ENCODE results near the gene KDM6B.
A peak's percentile ranks its signal among the peaks of the same experiment; 100 is the strongest.

Gene KDM6B

DNA sequence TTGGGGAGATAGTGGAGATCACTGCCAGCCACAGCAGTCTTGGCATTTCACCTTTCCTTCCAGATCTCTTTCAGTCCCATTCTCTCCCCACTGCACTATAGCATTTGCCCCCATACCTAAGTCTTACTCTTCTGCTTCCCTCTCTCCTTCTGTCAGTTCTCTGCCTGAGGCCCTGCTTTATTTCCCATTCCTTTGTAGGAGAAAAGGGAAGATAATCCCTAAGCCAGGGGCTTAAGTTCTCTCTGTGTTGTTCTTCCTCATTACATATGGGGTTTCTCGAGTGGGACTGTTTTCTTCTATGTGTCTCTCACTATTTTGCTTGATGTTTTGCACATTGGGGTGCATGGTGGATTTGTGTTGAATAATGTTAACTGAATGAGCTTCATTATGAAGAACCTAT, 6.4 kb downstream of the KDM6B start:
- DNase-seq (ENCODE audit: low read depth): no peak

DNA sequence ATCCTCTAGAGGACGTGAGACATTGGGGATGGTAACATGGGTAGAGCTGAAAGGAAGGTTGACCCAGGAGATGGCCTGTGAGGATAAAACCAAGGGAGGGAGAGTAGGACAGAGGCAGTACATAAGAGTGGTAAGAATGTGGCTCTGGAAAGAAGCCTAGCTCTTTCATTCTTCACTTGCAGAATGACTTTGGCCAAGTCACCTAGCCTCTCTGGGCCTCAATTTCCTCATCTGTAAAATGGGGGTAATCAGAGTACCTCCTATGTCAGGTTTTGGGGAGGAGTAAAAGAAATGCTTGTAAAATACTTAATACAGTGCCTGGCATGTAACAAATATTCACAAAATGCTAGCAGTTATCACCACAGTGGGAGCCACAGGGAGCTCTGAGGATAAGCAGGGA, 6.9 kb downstream of the KDM6B start:
- no peak for DNase-seq (ENCODE audit: low read depth)

DNA sequence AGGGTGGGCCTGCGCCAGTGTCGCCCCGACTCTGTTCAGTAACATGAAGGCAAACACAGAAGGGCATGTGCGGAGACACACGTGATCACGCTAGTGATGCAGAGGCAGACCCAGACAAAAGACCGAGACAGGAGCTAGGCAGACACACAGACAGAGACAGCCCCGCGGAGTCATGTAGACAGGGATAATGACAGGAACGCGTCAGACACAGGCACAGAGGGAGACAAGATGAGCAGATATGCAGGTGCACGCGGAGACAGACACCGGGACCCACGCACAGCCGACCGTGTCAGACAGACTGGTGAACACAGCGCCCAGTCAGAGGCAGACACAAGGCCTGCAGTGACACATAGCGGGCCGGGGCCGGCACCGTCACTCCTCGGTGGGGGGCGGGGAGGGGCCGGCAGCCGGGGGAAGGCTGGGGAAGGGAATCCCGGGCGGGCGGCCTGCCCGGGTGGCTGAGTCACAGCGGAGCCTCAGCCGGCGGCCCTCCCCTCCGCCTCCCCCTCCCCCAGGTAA, 7.4 kb downstream of the KDM6B start:
- no peak for DNase-seq (ENCODE audit: low read depth)

DNA sequence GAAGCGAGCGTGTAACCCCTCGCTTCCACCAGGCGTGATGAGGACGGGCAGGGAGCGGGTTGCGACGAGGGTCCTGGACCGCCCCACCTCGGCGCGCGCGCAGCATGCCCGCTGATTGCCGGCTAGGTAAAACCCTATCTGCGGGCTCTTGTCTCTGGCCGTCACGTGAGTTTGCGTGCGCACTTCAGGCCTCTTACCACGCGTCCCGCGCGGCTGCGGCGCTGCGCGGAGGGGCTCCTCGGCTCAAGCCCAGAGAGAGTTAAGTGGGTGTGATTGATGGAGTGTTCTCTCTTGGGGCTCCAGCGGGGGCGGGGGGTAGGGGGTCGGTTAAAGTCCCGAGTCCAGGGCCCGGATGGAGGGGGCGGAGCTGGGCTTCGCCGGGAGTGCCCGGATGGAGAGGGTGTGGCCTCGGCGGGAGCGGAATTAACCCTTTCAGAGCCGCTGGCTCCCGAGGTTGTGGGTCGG, 7.9 kb downstream of the KDM6B start:
- no peak for DNase-seq (ENCODE audit: low read depth)

DNA sequence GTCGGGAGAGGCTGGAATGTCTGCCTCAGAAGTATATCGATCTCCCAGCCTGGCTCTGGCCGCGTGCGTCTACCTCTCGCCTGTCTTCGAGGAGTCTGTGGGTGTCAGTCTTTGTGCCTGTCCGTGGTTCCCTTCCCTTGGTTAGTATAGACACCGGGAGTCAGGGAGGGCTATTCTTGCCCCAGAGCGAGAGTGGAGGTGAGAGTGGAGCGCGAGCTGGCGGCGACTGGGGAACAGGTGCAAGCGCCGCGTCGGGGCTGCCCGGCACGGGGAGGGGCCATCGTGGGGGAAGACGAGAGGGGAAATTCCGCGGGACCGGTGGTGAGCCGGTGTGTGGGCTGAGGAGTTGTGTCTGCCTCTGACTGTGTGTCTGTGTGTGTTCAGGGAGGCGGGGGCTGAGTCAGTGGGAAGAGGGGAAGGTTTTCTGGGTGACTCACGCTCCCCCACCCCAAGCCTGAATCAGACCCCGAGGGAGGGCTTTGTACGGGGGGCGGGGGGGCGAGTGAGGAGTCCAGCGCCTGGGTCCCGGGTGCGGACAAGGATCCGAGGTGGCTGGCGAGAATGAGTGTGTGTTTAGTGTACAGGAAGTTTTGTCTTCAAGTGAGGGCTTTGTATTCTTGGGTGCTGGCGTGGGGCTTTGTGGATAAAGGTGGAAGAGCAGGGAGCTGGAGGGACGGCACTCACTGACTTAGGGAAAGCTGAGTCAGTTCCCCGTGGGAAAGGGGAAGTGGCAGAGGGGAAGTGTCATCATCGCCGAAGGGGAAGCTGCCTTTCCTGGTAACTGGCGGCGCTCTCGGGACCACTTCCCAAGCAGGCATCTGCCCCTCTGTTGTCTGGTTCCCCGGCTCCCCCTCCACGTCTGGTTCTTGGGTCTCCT, 8.6 kb downstream of the KDM6B start:
- DNase-seq (ENCODE audit: low read depth): no peak

DNA sequence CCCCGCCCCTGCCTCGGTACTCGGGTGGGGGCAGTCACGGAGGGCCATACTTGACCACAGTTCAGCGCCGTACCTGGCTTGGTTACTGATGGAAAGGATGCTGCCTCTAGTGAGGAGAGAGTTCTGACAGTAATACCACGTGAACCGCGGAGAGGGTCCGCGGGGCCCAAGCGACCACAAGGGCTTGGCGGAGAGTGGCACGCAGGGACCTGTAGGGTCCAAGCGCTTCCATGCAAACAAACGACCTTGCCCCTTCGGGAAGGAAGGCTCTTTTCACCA, 9.2 kb downstream of the KDM6B start:
- no peak for DNase-seq (ENCODE audit: low read depth)

DNA sequence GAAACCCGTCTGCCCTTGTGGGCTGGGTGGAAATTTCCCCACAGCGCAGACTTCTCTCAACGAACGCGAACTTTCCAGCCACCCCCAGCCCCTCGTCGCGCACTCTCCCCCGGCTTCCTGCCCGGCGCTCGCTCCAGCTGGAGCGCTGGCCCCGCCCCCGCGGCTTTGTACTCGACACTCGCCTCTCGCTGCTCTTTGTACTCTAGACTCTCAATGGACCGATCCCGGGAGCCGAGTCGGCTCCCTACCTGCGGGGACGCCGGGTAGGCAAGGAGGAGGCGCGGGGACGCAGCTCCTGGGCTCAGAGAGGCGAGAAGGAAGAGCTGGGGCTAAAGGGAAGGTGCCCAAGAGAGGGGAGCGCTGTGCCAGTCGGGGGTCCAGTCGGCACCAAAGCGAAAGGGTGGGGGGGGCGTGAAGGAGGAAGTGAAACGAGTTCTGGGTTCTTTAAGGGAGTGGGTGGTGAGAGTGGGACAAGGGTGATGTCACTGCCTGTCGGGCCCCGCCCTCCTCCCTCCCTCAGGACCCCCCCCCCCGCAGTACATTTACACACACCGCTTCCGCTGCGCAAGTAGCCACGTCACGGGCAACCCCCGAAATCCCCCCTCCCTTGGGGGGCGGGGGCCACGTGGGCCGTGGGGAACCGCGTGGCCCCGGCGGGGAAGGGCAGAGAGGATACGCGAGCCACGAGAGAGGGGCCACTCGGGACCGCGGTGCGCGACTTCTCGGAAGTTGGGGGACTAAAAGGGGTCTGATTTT, 9.7 kb downstream of the KDM6B start:
- DNase-seq (ENCODE audit: low read depth): no peak

DNA sequence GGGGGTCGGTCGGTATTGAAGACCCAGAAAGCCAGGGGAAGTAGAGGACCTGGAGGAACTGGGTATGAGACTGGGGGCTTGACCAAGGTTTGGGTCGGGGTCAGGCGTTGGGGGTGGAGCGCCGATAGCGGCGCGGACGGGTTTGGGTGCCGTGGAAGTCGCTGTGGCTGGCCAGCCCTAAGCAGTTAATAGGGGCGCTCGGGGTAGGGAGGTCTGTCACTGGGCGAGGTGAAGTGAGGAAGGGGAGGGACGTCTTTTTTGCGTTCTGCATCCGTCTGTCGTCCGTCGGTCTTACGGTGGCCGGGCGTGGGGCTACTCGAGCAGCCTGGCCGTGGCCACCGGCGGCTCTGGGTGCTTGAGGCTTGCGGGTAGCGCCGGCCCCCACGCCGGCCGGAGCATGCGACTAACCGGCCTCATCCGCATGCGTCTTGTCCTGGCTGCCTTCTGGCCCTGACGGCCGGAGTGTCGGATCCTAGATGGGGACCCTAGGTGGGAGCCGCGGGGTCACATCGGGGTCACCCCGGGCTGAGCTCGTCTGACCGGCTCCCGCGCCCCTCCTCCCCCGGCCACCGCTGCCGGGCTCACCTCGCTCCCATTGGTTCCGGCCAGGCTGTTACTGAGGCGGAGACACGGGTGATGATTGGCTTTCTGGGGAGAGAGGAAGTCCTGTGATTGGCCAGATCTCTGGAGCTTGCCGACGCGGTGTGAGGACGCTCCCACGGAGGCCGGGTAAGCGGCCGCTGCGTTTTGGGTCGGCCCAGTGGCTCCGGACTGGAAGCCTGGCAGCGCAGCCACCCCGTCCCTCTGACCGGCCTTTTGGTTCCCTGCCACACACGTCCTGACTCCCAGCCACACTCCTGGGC, 10.5 kb downstream of the KDM6B start:
- peak; percentile 89 for DNase-seq (ENCODE audit: low read depth)

DNA sequence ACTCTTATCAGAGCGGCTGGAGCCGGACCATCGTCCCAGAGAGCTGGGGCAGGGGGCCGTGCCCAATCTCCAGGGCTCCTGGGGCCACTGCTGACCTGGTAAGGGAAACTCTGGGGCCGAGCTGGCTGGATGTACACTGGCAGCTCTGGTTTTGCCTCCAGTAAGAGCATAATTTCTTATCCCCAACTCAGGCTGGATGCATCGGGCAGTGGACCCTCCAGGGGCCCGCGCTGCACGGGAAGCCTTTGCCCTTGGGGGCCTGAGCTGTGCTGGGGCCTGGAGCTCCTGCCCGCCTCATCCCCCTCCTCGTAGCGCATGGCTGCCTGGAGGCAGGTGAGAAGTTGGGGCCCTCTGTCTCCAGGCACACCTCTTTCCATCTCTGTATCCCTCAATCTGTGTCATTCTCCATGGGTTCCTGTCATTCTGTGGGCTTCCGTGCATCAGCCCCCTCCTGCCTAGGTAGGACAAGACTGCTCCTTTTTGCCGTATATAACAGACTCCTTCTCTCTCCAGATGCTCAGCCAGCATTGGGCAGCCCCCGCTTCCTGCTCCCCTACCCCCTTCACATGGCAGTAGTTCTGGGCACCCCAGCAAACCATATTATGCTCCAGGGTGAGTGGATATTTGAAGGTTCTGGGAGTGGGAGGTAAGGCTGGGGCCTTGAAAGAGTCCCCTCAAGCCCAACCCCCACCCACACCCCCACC, 11.5 kb downstream of the KDM6B start:
- DNase-seq (ENCODE audit: low read depth): no peak

DNA sequence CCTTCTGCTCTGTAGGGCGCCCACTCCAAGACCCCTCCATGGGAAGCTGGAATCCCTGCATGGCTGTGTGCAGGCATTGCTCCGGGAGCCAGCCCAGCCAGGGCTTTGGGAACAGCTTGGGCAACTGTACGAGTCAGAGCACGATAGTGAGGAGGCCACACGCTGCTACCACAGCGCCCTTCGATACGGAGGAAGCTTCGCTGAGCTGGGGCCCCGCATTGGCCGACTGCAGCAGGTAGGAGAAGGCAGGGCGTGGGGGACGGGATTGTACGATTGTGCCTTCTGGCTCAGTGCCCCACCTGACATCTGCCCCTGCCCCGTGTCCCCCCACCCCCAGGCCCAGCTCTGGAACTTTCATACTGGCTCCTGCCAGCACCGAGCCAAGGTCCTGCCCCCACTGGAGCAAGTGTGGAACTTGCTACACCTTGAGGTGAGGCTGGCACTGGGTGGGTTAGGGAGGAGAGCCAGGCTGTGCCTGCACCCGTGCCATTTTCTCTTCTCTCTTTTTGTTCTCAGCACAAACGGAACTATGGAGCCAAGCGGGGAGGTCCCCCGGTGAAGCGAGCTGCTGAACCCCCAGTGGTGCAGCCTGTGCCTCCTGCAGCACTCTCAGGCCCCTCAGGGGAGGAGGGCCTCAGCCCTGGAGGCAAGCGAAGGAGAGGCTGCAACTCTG, 12.2 kb downstream of the KDM6B start:
- DNase-seq (ENCODE audit: low read depth): no peak

DNA sequence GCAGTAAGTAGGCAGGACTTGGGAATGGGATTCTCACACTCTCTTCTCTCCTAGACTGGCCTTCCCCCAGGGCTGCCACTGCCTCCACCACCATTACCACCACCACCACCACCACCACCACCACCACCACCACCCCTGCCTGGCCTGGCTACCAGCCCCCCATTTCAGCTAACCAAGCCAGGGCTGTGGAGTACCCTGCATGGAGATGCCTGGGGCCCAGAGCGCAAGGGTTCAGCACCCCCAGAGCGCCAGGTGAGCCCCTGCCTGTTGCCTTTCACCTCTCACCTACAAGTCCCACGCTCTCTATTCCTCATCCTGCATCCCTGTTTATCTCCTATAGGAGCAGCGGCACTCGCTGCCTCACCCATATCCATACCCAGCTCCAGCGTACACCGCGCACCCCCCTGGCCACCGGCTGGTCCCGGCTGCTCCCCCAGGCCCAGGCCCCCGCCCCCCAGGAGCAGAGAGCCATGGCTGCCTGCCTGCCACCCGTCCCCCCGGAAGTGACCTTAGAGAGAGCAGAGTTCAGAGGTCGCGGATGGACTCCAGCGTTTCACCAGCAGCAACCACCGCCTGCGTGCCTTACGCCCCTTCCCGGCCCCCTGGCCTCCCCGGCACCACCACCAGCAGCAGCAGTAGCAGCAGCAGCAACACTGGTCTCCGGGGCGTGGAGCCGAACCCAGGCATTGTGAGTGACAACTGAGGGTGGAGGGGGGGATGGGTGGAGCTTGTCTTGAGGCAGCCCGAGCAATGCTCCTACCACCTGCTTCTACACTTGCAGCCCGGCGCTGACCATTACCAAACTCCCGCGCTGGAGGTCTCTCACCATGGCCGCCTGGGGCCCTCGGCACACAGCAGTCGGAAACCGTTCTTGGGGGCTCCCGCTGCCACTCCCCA, 13.0 kb downstream of the KDM6B start:
- no peak for DNase-seq (ENCODE audit: low read depth)

DNA sequence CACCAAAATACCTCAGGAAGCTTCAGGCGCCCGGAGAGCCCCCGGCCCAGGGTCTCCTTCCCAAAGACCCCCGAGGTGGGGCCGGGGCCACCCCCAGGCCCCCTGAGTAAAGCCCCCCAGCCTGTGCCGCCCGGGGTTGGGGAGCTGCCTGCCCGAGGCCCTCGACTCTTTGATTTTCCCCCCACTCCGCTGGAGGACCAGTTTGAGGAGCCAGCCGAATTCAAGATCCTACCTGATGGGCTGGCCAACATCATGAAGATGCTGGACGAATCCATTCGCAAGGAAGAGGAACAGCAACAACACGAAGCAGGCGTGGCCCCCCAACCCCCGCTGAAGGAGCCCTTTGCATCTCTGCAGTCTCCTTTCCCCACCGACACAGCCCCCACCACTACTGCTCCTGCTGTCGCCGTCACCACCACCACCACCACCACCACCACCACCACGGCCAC, 14.1 kb downstream of the KDM6B start:
- DNase-seq (ENCODE audit: low read depth): no peak

DNA sequence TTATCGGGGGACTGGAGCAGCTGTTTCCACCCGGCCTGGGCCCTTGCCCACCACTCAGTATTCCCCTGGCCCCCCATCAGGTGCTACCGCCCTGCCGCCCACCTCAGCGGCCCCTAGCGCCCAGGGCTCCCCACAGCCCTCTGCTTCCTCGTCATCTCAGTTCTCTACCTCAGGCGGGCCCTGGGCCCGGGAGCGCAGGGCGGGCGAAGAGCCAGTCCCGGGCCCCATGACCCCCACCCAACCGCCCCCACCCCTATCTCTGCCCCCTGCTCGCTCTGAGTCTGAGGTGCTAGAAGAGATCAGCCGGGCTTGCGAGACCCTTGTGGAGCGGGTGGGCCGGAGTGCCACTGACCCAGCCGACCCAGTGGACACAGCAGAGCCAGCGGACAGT, 14.7 kb downstream of the KDM6B start:
- no peak for DNase-seq (ENCODE audit: low read depth)

DNA sequence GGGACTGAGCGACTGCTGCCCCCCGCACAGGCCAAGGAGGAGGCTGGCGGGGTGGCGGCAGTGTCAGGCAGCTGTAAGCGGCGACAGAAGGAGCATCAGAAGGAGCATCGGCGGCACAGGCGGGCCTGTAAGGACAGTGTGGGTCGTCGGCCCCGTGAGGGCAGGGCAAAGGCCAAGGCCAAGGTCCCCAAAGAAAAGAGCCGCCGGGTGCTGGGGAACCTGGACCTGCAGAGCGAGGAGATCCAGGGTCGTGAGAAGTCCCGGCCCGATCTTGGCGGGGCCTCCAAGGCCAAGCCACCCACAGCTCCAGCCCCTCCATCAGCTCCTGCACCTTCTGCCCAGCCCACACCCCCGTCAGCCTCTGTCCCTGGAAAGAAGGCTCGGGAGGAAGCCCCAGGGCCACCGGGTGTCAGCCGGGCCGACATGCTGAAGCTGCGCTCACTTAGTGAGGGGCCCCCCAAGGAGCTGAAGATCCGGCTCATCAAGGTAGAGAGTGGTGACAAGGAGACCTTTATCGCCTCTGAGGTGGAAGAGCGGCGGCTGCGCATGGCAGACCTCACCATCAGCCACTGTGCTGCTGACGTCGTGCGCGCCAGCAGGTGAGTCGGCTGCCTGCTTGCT, 15.2 kb downstream of the KDM6B start:
- DNase-seq (ENCODE audit: low read depth): no peak

DNA sequence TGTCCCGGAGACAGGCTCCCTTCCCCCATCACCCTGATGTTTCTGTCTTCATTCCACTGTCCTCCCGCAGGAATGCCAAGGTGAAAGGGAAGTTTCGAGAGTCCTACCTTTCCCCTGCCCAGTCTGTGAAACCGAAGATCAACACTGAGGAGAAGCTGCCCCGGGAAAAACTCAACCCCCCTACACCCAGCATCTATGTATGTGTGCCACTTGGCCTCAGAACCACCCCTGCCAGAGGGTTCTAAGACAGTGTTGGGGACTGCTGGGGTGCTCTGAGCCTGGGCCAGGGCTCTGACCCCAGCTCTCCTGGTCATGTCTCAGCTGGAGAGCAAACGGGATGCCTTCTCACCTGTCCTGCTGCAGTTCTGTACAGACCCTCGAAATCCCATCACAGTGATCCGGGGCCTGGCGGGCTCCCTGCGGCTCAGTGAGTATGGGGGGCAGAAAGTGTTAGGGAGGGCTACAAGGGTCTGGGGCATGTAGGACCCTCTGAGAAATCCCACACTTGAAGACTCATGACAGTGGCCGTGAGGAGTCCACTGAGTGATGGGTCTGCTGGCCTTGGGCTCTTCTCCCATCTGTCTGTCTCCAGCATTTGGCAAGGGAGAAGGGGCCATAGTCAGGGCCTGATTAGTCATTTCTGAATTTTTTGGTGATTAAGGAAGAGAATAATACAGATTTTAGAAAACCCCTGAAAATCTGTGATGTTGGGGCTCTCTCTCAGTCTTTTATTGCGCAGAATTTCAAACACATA, 15.9 kb downstream of the KDM6B start:
- DNase-seq (ENCODE audit: low read depth): no peak

DNA sequence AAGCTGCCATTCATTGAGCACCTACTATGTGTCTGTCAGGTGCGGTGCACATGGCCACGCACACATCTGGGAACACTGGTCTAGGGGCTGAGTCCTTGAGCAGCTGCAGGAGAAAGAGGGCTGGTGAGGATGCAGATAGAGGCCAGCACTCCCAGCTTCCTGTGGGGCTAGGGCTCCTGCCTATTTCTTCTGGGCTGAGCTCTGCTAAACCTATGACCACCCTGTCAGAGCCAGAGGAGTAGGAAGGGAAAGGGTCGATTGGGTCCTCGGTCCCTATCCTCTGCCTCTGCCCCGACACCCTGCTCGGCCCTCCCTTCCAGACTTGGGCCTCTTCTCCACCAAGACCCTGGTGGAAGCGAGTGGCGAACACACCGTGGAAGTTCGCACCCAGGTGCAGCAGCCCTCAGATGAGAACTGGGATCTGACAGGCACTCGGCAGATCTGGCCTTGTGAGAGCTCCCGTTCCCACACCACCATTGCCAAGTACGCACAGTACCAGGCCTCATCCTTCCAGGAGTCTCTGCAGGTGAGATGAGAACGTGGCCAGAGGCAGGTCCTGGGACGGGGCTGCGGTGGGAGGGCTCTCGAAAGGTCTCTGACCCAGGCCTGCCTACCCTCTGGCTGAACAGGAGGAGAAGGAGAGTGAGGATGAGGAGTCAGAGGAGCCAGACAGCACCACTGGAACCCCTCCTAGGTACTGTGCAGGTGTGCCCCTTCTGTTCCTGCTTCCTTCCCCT, 16.9 kb downstream of the KDM6B start:
- no peak for DNase-seq (ENCODE audit: low read depth)

DNA sequence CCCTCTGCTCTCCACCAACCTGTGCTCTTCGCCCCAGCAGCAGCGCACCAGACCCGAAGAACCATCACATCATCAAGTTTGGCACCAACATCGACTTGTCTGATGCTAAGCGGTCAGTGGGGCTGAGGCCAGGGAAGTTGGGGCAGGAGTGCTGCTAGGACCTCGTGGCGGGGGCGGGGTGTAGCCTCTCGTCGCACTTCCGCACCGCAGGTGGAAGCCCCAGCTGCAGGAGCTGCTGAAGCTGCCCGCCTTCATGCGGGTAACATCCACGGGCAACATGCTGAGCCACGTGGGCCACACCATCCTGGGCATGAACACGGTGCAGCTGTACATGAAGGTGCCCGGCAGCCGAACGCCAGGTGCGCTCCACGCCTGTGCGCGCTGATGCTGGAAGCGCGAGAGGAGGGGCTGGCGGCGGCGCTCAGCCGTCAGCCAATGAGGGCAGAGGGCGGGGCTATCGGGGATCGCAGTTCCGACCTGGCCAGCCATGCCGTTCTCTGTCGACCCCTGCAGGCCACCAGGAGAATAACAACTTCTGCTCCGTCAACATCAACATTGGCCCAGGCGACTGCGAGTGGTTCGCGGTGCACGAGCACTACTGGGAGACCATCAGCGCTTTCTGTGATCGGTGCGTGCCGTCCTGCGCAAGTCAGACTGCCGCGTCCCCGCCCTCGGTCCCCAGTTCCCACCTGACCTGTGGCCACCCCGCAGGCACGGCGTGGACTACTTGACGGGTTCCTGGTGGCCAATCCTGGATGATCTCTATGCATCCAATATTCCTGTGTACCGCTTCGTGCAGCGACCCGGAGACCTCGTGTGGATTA, 17.6 kb downstream of the KDM6B start:
- DNase-seq (ENCODE audit: low read depth): no peak

Measured in GM04503 (cell line).